Esophagus mucosa (tissue), 1 donor: ENCODE results near the gene NCOA4. TPM values are rescaled to one million over a fixed set of nuclear protein-coding genes. Genes with fewer than 3 reads are reported as not detected.
"Not testable (repeated sequence)": the region's sequence is repeated elsewhere in the genome, so short reads cannot be mapped to it uniquely, and the experiment has no call there.

Source experiments
- ATAC-seq: fragments of 200-7000 bp; cut with Tn5 transposase; one replicate; pipeline ENCODE4 v1.9.1; 2020
- total RNA-seq: library from RNA; stranded (reverse); gene quantifications from one replicate; pipeline ENCODE4 v1.2.4, GENCODE V29; 2023
- donor health status: DM: yes; HTN: yes; CAD: no.

Gene NCOA4
- total RNA-seq, 1 donor from 2014 or later, result 100 TPM

DNA sequence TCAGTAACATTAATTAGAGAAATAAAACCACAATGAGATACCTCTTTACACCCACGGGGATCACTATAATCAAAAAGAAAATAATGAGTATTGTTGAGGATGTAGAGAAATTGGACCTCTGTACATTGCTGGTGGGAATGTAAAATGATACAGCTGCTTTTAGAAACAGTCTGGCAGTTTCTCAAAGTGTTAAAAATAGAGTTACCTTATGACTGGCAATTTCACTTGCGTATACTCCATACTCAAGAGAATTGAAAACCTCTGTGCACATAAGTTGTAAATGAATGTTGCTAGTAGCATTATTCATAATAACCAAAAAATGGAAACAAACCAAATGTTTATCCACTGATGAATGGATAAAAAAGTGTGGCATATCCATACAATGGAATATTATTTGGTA, 51.9 kb downstream of the NCOA4 start:
- ATAC-seq, result not testable (repeated sequence)

DNA sequence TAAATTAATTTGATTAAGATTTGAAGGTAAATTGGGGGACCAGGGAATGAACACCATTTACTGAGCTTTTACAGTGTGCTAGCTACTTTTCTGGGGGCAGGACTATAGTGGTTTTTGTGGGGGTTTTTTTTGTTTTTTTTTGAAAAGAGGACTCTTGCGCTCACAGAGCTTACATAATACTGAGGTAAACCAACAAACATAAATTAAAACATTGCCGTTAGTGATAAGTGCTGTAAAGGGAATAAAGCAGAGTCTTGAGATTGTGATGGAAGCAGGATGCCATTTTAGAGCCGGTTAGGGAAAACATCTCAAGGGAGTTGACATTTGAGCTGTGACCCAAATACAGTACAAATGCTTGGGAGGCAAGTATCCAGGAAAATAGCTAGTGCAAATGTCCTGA, 56.4 kb downstream of the NCOA4 start:
- ATAC-seq, result not testable (repeated sequence)

DNA sequence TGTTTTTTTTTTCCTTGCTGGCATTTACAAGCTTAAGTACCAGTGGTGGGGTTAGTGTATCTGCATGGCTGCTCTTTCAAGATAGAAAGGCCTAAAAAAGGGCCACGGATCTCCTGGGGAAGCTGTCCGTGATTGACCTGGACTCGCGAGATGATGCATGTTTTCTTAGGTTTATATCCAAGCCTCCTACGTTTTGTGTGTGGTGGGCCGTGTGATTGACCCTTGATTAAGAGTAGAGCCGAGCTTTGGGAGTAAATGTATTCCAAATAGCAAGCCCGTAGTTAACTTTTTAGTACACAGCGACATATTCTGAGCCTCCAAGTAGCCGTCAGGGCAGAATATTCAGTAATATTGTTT, 57.6 kb downstream of the NCOA4 start:
- peak; percentile 21 for ATAC-seq

DNA sequence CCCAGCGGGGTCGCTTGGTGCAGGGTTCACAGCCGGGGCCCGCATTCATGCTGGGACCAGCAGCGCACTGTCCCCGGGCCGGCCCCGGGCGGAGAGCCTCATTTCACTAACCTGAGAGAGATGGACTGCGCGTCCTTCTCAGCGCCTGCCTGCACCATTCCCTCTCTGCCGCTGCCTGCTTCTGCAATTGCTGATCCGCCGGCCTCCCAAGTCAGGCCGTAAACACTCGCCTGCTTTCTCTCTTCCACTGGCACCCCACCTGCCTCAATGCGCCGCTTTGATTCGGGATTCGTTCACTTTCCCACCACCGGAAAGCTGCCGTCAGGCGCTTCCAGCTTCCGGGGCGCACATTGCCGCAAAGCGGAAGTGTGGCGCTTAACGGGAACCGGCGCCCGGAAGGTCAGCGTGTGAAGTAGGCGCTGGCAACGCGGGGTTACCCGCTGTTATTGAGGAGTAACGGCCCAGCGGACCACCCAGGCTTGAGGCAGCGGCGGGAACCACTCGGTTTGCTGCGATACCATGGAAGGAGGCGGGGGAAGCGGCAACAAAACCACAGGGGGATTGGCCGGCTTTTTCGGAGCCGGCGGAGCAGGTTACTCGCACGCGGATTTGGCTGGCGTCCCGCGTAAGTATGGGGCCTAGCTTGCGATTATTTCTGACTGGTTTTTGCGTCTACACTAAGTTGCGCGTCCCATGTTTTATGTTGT, 58.2 kb downstream of the NCOA4 start, which contains the start of gene TIMM23:
Gene TIMM23, plus strand, starts transcription at position 384 of the 707 bp plus-strand sequence. Its CDS starts 136 bp downstream, at position 520.
- ATAC-seq, result peak; percentile 93

DNA sequence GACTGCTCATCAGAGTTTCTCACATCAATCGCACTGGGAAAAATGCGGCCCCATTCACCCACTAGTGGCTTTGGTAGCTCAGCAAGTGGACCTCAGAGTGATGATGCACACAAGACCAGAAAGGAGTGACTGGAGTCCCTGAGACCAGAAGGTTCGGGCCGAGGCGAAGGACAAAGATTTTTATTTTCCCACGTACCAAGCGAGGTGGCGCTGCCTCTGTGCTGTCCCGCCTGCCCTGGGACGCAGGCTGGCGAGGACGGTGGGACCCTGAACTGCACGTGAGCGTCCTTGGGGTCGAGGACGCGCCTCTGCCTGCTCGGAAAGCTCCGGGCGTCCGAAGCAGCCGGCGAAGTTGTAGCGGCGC, 58.7 kb downstream of the NCOA4 start:
- ATAC-seq, result peak; percentile 53

DNA sequence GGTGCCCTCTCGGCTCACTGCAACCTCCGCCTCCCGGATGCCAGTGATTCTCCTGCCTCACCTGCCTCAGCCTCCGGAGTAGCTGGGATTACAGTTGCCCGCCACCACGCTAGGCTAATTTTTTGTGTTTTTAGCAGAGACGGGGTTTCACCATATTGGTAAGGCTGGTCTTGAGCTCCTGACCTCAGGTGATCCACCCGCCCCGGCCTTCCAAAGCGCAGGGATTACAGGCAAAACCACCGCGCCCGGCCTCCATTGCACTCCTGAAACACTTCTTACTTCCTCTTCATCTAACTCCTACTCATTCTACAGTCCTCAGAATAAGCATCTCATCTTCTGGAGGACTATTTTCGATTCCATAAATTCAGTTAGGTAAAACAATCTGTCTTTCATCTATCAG, 59.4 kb downstream of the NCOA4 start:
- ATAC-seq, result not testable (repeated sequence)

DNA sequence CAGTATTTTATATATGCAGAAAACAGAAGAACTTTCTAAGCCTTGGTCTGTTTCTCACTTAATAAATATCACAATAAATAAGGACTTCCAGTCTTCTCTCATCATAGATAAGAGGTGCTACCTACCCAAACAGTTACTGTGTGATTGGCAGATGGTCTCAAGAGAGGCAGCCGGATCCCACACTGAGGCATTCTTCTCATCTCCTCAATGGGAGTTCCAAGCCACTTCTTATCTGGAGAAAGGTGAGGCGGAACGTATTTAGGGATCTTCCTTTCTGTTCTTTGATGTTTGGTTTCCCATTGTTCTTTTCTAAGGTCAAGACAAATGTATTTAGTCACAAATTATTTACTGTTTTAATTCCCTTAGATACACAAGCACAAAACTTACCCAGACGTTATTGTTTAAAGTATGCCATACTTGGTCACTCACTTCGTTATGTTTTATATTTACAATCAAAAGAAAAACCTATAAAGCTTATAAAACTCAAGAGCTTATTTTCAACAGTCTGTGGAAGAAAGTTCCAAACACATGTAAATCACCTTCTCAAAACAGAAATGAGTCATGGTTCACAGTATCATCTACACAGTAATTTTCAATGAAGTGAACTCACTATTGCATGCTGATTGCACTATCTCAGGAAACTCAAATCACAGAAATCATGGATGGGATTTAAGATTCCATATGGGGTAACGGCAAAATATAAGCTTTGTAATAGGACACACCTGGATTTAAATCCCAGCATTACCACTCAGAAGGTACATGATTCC, 67.6 kb downstream of the NCOA4 start:
- not testable (repeated sequence) for ATAC-seq

DNA sequence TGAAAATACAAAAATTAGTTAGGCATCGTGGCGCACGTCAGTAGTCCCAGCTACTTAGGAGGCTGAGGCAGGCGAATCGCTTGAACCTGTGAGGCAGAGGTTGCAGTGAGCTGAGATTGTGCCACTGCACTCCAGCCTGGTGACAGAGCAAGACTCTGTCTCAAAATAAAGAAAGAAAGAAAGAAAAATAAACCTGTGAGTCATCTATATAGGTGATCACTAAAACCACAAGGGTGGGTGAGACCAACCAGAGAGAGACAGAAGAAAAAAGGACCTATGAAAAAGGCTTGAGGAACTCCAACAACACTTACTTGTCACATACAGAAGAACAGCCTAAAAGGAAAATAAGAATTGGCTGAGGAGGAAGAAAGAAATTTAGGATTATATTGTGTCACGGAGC, 72.5 kb downstream of the NCOA4 start:
- ATAC-seq, result not testable (repeated sequence)

DNA sequence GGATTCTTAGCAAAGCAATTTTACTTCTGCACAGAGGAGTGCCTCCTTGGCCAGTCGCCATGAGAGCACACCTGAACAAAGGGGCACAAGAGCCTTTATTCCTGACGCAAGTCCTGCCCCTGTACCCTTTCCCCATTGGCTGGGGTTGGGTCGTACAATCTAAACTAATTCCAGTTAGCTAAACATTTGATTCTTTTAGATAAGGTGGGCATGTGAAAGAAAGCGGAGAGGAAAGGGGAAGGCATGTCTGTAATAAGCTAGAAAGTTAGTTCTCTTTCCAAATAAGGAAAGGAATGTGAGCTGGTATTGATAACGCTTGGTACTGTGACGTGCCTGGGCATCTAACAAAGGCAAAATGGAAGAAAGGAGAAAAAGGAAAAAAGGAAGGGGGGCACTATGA, 73.8 kb downstream of the NCOA4 start:
- ATAC-seq, result not testable (repeated sequence)

Other genes with a start within 250 kb of the NCOA4 start
- 8.1 TPM for gene AGAP4, start 183.1 kb downstream of the NCOA4 start, total RNA-seq
- gene TIMM23, start 58.1 kb downstream of the NCOA4 start, total RNA-seq, result 42.2 TPM
- 0.64 TPM for gene MSMB, start 15.6 kb upstream of the NCOA4 start, total RNA-seq